Omental fat pad (tissue), 4 donors: ENCODE results near the gene ECM2. TPM values are rescaled to one million over a fixed set of nuclear protein-coding genes. Genes with fewer than 3 reads are reported as not detected.
A peak's percentile ranks its signal among the peaks of the same experiment; 100 is the strongest.

Experiments
- ATAC-seq: fragments of 150-250 bp; one replicate; pipeline ENCODE4 v1.9.1; 2016; ENCODE audit warnings: mild to moderate bottlenecking, moderate library complexity; ENCODE audit not compliant: low FRiP score
- DNase-seq: peaks from one replicate; pipeline ENCODE4 v3.0.0-alpha.2; 2019; ENCODE audit warnings: low spot score
- CTCF ChIP-seq, 3 donors: fragments of 450-650 bp; IDR thresholded peaks; one replicate each; pipeline ENCODE4 v1.5.1; 2016 to 2017; ENCODE audit warnings: antibody characterized with exemption in 3 of 3, mild to moderate bottlenecking in 3 of 3, moderate library complexity in 2 of 3
- total RNA-seq, 4 donors: library from RNA; depleted of rRNA; stranded (reverse); fragments of >200 nt; gene quantifications; one replicate each; pipeline ENCODE4 v1.1.0, GENCODE V29; 2016

Gene ECM2
- total RNA-seq, 4 donors from 2014 or later, result 45.6 to 80.6 (median 54.1) TPM

- no peak for DNase-seq
- no peak for ATAC-seq
- no peak for TF ChIP-seq CTCF (IDR thresholded peaks at IDR 0.05)
Observed at GRCh38 chr9:92509050-92509449, 26.7 kb downstream of the ECM2 start.

- no peak for ATAC-seq
- TF ChIP-seq CTCF (IDR thresholded peaks at IDR 0.05), result no peak
- no peak for DNase-seq
Observed at GRCh38 chr9:92508018-92508820, 27.6 kb downstream of the ECM2 start.

- no peak for DNase-seq
- no peak for ATAC-seq
- TF ChIP-seq CTCF (IDR thresholded peaks at IDR 0.05), result no peak
Observed at GRCh38 chr9:92507496-92507895, 28.3 kb downstream of the ECM2 start.

GRCh38 chr9:92507005-92507404 lies 28.8 kb downstream of the ECM2 start:
- no peak for ATAC-seq
- no peak for DNase-seq
- no peak for TF ChIP-seq CTCF (IDR thresholded peaks at IDR 0.05)

GRCh38 chr9:92506184-92506857 lies 29.5 kb downstream of the ECM2 start:
- no peak for TF ChIP-seq CTCF (IDR thresholded peaks at IDR 0.05)
- ATAC-seq, result peak; percentile 93
- peak; percentile 42 for DNase-seq

- no peak for TF ChIP-seq CTCF (IDR thresholded peaks at IDR 0.05)
- DNase-seq (no peak), ATAC-seq (no peak)
Observed at GRCh38 chr9:92504881-92505280, 30.9 kb downstream of the ECM2 start.

GRCh38 chr9:92503156-92503555 lies 32.6 kb downstream of the ECM2 start:
- no peak for DNase-seq
- no peak for TF ChIP-seq CTCF (IDR thresholded peaks at IDR 0.05)

More at GRCh38 chr9:92503156-92503555, 32.6 kb downstream of the ECM2 start:
- ATAC-seq, result no peak
